Measurements from ENCODE around the gene TMEM30B.

Gene TMEM30B

GRCh38 chr14:61231810-61232209, 49.3 kb downstream of the TMEM30B start:
- Histone ChIP-seq H2BK12ac (ENCODE audit: low read length) (no peak overlapping the region), H3K9me3 (ENCODE audit: insufficient read depth, low read depth, low read length) (no peaks in the 10 kb centered on the region), H3K27me3 (ENCODE audit: insufficient read depth, low read length) (no peaks in the 10 kb centered on the region), H2AK5ac (ENCODE audit: low read length) (no peak overlapping the region), H2BK120ac (ENCODE audit: insufficient read depth, low read length, poor library complexity) (no peak overlapping the region), H4K91ac (ENCODE audit: low read depth, low read length) (no peak overlapping the region), H3K79me2 (ENCODE audit: control insufficient read depth, insufficient read depth, low read length, poor library complexity) (no peaks in the 10 kb centered on the region), H4K8ac (ENCODE audit: low read depth, low read length) (no peak overlapping the region), H3K14ac (ENCODE audit: low read length) (no peak overlapping the region), H3K9ac (ENCODE audit: low read length) (no peak overlapping the region), H3K4me2 (ENCODE audit: low read length) (no peak overlapping the region), H3K23ac (ENCODE audit: low read length) (no peak overlapping the region), H3K79me1 (ENCODE audit: low read length) (no peaks in the 10 kb centered on the region), H3K4me3 (ENCODE audit: low read depth, low read length) (no peak overlapping the region), H3K27ac (ENCODE audit: low read depth, low read length) (no peak overlapping the region), H3K36me3 (ENCODE audit: control insufficient read depth in 1 of 2, insufficient read depth in 2 of 2, low read length in 2 of 2) (no peaks in the 10 kb centered on the region), H3K4ac (ENCODE audit: low read depth, low read length) (no peak overlapping the region), H2BK5ac (ENCODE audit: low read depth, low read length, poor library complexity) (no peak overlapping the region), H2AFZ (ENCODE audit: insufficient read depth, low read length, poor library complexity) (no peak overlapping the region), H4K12ac (ENCODE audit: low read depth, low read length) (no peak overlapping the region), H3K4me1 (ENCODE audit: control insufficient read depth in 1 of 2, insufficient read depth in 2 of 2, low read length in 2 of 2) (no peaks in the 10 kb centered on the region), H3K18ac (ENCODE audit: low read length) (no peak overlapping the region)
- no CpG with 5 or more reads among the region's 4 CpGs for WGBS (ENCODE audit: extremely low coverage, insufficient coverage, insufficient read length)
- no peak for DNase-seq

GRCh38 chr14:61229981-61230380, 51.2 kb downstream of the TMEM30B start:
- no peaks in the 10 kb centered on the region for H3K36me3 ChIP-seq (ENCODE audit: control insufficient read depth in 1 of 2, insufficient read depth in 2 of 2, low read length in 2 of 2)
- H2BK120ac ChIP-seq (ENCODE audit: insufficient read depth, low read length, poor library complexity): no peak overlapping the region
- no peak overlapping the region for H4K8ac ChIP-seq (ENCODE audit: low read depth, low read length)
- H4K12ac ChIP-seq (ENCODE audit: low read depth, low read length): no peak overlapping the region
- H3K27me3 ChIP-seq (ENCODE audit: insufficient read depth, low read length): no peaks in the 10 kb centered on the region
- no peak overlapping the region for H3K23ac ChIP-seq (ENCODE audit: low read length)
- H2AFZ ChIP-seq (ENCODE audit: insufficient read depth, low read length, poor library complexity): no peak overlapping the region
- no peak for DNase-seq
- H2BK5ac ChIP-seq (ENCODE audit: low read depth, low read length, poor library complexity): no peak overlapping the region
- no CpG with 5 or more reads among the region's 4 CpGs for WGBS (ENCODE audit: extremely low coverage, insufficient coverage, insufficient read length)
- no peak overlapping the region for H4K91ac ChIP-seq (ENCODE audit: low read depth, low read length)
- H2BK12ac ChIP-seq (ENCODE audit: low read length): no peak overlapping the region
- no peak overlapping the region for H3K14ac ChIP-seq (ENCODE audit: low read length)
- no peak overlapping the region for H3K18ac ChIP-seq (ENCODE audit: low read length)
- no peak overlapping the region for H2AK5ac ChIP-seq (ENCODE audit: low read length)
- H3K9ac ChIP-seq (ENCODE audit: low read length): no peak overlapping the region
- H3K4ac ChIP-seq (ENCODE audit: low read depth, low read length): no peak overlapping the region
- H3K9me3 ChIP-seq (ENCODE audit: insufficient read depth, low read depth, low read length): no peaks in the 10 kb centered on the region
- no peak overlapping the region for H3K27ac ChIP-seq (ENCODE audit: low read depth, low read length)
- no peak overlapping the region for H3K4me3 ChIP-seq (ENCODE audit: low read depth, low read length)
- no peaks in the 10 kb centered on the region for H3K79me2 ChIP-seq (ENCODE audit: control insufficient read depth, insufficient read depth, low read length, poor library complexity)
- H3K4me2 ChIP-seq (ENCODE audit: low read length): no peak overlapping the region
- no peaks in the 10 kb centered on the region for H3K79me1 ChIP-seq (ENCODE audit: low read length)
- no peaks in the 10 kb centered on the region for H3K4me1 ChIP-seq (ENCODE audit: control insufficient read depth in 1 of 2, insufficient read depth in 2 of 2, low read length in 2 of 2)

GRCh38 chr14:61229475-61229888, 51.7 kb downstream of the TMEM30B start:
- WGBS (ENCODE audit: extremely low coverage, insufficient coverage, insufficient read length): no CpG with 5 or more reads among the region's 6 CpGs
- no peaks in the 10 kb centered on the region for H3K79me2 ChIP-seq (ENCODE audit: control insufficient read depth, insufficient read depth, low read length, poor library complexity)
- H2BK120ac ChIP-seq (ENCODE audit: insufficient read depth, low read length, poor library complexity): no peak overlapping the region
- H3K79me1 ChIP-seq (ENCODE audit: low read length): no peaks in the 10 kb centered on the region
- H4K91ac ChIP-seq (ENCODE audit: low read depth, low read length): no peak overlapping the region
- no peak overlapping the region for H3K4me2 ChIP-seq (ENCODE audit: low read length)
- no peaks in the 10 kb centered on the region for H3K4me1 ChIP-seq (ENCODE audit: control insufficient read depth in 1 of 2, insufficient read depth in 2 of 2, low read length in 2 of 2)
- no peak overlapping the region for H2AK5ac ChIP-seq (ENCODE audit: low read length)
- no peak overlapping the region for H3K9ac ChIP-seq (ENCODE audit: low read length)
- no peak overlapping the region for H3K4ac ChIP-seq (ENCODE audit: low read depth, low read length)
- H3K14ac ChIP-seq (ENCODE audit: low read length): no peak overlapping the region
- no peak overlapping the region for H2BK12ac ChIP-seq (ENCODE audit: low read length)
- no peak overlapping the region for H2AFZ ChIP-seq (ENCODE audit: insufficient read depth, low read length, poor library complexity)
- H2BK5ac ChIP-seq (ENCODE audit: low read depth, low read length, poor library complexity): no peak overlapping the region
- H3K27ac ChIP-seq (ENCODE audit: low read depth, low read length): no peak overlapping the region
- no peak overlapping the region for H3K4me3 ChIP-seq (ENCODE audit: low read depth, low read length)
- no peaks in the 10 kb centered on the region for H3K9me3 ChIP-seq (ENCODE audit: insufficient read depth, low read depth, low read length)
- no peak overlapping the region for H3K18ac ChIP-seq (ENCODE audit: low read length)
- no peaks in the 10 kb centered on the region for H3K27me3 ChIP-seq (ENCODE audit: insufficient read depth, low read length)
- no peak for DNase-seq
- no peak overlapping the region for H3K23ac ChIP-seq (ENCODE audit: low read length)
- H3K36me3 ChIP-seq (ENCODE audit: control insufficient read depth in 1 of 2, insufficient read depth in 2 of 2, low read length in 2 of 2): no peaks in the 10 kb centered on the region
- no peak overlapping the region for H4K12ac ChIP-seq (ENCODE audit: low read depth, low read length)
- no peak overlapping the region for H4K8ac ChIP-seq (ENCODE audit: low read depth, low read length)

GRCh38 chr14:61227884-61228591, 53.1 kb downstream of the TMEM30B start:
- no peak overlapping the region for H2AFZ ChIP-seq (ENCODE audit: insufficient read depth, low read length, poor library complexity)
- no peak overlapping the region for H4K8ac ChIP-seq (ENCODE audit: low read depth, low read length)
- H3K4me2 ChIP-seq (ENCODE audit: low read length): no peak overlapping the region
- H3K4me1 ChIP-seq (ENCODE audit: control insufficient read depth in 1 of 2, insufficient read depth in 2 of 2, low read length in 2 of 2): no peaks in the 10 kb centered on the region
- no peaks in the 10 kb centered on the region for H3K27me3 ChIP-seq (ENCODE audit: insufficient read depth, low read length)
- no peaks in the 10 kb centered on the region for H3K79me2 ChIP-seq (ENCODE audit: control insufficient read depth, insufficient read depth, low read length, poor library complexity)
- no peak overlapping the region for H2AK5ac ChIP-seq (ENCODE audit: low read length)
- no peaks in the 10 kb centered on the region for H3K79me1 ChIP-seq (ENCODE audit: low read length)
- H3K18ac ChIP-seq (ENCODE audit: low read length): no peak overlapping the region
- no peak overlapping the region for H3K27ac ChIP-seq (ENCODE audit: low read depth, low read length)
- no peak overlapping the region for H3K9ac ChIP-seq (ENCODE audit: low read length)
- no peak overlapping the region for H3K4ac ChIP-seq (ENCODE audit: low read depth, low read length)
- no peak overlapping the region for H3K23ac ChIP-seq (ENCODE audit: low read length)
- H2BK12ac ChIP-seq (ENCODE audit: low read length): no peak overlapping the region
- no peak for DNase-seq
- H3K14ac ChIP-seq (ENCODE audit: low read length): no peak overlapping the region
- no peaks in the 10 kb centered on the region for H3K9me3 ChIP-seq (ENCODE audit: insufficient read depth, low read depth, low read length)
- no peak overlapping the region for H3K4me3 ChIP-seq (ENCODE audit: low read depth, low read length)
- no peak overlapping the region for H2BK5ac ChIP-seq (ENCODE audit: low read depth, low read length, poor library complexity)
- H2BK120ac ChIP-seq (ENCODE audit: insufficient read depth, low read length, poor library complexity): no peak overlapping the region
- WGBS (ENCODE audit: extremely low coverage, insufficient coverage, insufficient read length): no CpG with 5 or more reads among the region's 6 CpGs
- H3K36me3 ChIP-seq (ENCODE audit: control insufficient read depth in 1 of 2, insufficient read depth in 2 of 2, low read length in 2 of 2): no peaks in the 10 kb centered on the region
- no peak overlapping the region for H4K12ac ChIP-seq (ENCODE audit: low read depth, low read length)
- H4K91ac ChIP-seq (ENCODE audit: low read depth, low read length): no peak overlapping the region
